PFSK-1 (cell line): ENCODE measurements around the gene NAALADL2.

Source experiments
- FOXP2 ChIP-seq: optimal IDR thresholded peaks from 2 replicates; pipeline ENCODE3; 2011; ENCODE audit warnings: borderline replicate concordance, control low read depth, inconsistent platforms; ENCODE audit not compliant: insufficient read depth; ENCODE audit errors: extremely low read length, extremely low read depth
- POLR2AphosphoS5 ChIP-seq: IDR thresholded peaks from 2 replicates; pipeline ENCODE4 v1.6.1; 2012; ENCODE audit warnings: low read depth, mild to moderate bottlenecking, control low read depth, low read length, moderate library complexity
- REST ChIP-seq, 2 experiments: IDR thresholded peaks; 2 replicates each; pipeline versions ENCODE4 v1.6.1 to v1.8.0; 2011 to 2012; ENCODE audit warnings: low read depth in 2 of 2, low read length in 2 of 2, control low read depth in 1 of 2, inconsistent platforms in 1 of 2, mild to moderate bottlenecking in 1 of 2, moderate library complexity in 1 of 2; ENCODE audit not compliant: insufficient read depth in 1 of 2
- SIN3A ChIP-seq: IDR thresholded peaks from 2 replicates; pipeline ENCODE4 v1.6.1; 2012; ENCODE audit warnings: mild to moderate bottlenecking, low read length, moderate library complexity, borderline replicate concordance; ENCODE audit not compliant: insufficient read depth
- TAF1 ChIP-seq: IDR thresholded peaks from 2 replicates; pipeline ENCODE4 v1.6.1; 2012; ENCODE audit warnings: low read length, control low read depth, borderline replicate concordance; ENCODE audit not compliant: insufficient read depth

NAALADL2 gene

GRCh38 chr3:175118382-175118941 is 259.3 kb downstream of the NAALADL2 start:
- TF ChIP-seq TAF1 (no peak), FOXP2 (no peak), POLR2AphosphoS5 (no peak), SIN3A (no peak), REST (IDR thresholded peaks at IDR 0.05; ENCODE audit: insufficient read depth in 1 of 2, low read depth in 2 of 2, low read length in 2 of 2) (no peak)

DNA sequence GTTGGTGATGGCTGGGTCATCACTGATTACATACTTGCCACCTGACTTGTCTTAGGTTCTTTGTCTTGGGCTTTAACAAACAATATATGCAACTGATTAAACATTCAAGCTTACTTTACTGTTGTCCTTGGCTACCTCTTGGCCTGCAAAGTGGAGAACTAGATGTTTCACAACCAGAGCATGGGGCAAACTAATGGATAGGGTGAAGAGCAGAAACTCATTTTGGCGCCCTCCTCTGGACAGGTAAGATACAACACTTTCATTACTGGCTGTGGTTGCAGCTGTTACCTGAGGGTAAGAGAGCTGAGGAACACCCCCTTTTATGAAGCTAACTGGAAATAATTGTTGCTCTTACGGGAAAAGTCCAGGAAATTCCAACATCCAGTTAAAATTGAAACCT is 262.1 kb downstream of the NAALADL2 start:
- no peak for TF ChIP-seq REST (IDR thresholded peaks at IDR 0.05; ENCODE audit: insufficient read depth in 1 of 2, low read depth in 2 of 2, low read length in 2 of 2)
- TF ChIP-seq POLR2AphosphoS5, result no peak
- no peak for TF ChIP-seq SIN3A
- TF ChIP-seq FOXP2, result no peak
- TF ChIP-seq TAF1, result no peak

- TF ChIP-seq TAF1, result no peak
- no peak for TF ChIP-seq SIN3A
- TF ChIP-seq FOXP2, result no peak
- TF ChIP-seq REST (IDR thresholded peaks at IDR 0.05; ENCODE audit: insufficient read depth in 1 of 2, low read depth in 2 of 2, low read length in 2 of 2), result no peak
- no peak for TF ChIP-seq POLR2AphosphoS5
These were observed 268.0 kb downstream of the NAALADL2 start for GRCh38 chr3:175127075-175127662.

- TF ChIP-seq FOXP2 (no peak), SIN3A (no peak), POLR2AphosphoS5 (no peak), REST (IDR thresholded peaks at IDR 0.05; ENCODE audit: insufficient read depth in 1 of 2, low read depth in 2 of 2, low read length in 2 of 2) (no peak), TAF1 (no peak)
These were observed 270.0 kb downstream of the NAALADL2 start for GRCh38 chr3:175129126-175129525.

- no peak for TF ChIP-seq SIN3A
These were observed 270.4 kb downstream of the NAALADL2 start for GRCh38 chr3:175129571-175129970.
